Vagina (tissue), 2 donors: ENCODE results near the gene CCL5. TPM values are rescaled to one million over a fixed set of nuclear protein-coding genes. Genes with fewer than 3 reads are reported as not detected.
A peak's percentile ranks its signal among the peaks of the same experiment; 100 is the strongest.

Experiments used
- DNase-seq, 2 donors: peaks; one replicate each; pipeline ENCODE4 v3.0.0-alpha.2; 2017; ENCODE audit errors: extremely low spot score in 2 of 2
- H3K27ac ChIP-seq: fragments of 200-600 bp; sonication (generic); one replicate; pipeline ENCODE4 v1.5.1; 2019
- H3K27me3 ChIP-seq: fragments of 200-600 bp; sonication (generic); one replicate; pipeline ENCODE4 v1.5.1; 2019
- H3K36me3 ChIP-seq, 2 donors: fragments of 200-600 bp; sonication (generic); one replicate each; pipeline ENCODE4 v1.5.1; 2017 to 2019
- H3K4me1 ChIP-seq: fragments of 200-600 bp; sonication (generic); one replicate; pipeline ENCODE4 v1.5.1; 2019
- H3K4me3 ChIP-seq, 2 donors: fragments of 200-600 bp; sonication (generic); 1 replicate in 1 of 2; 2 replicates in 1 of 2; pipeline ENCODE4 v1.5.1; 2016 to 2019
- H3K9me3 ChIP-seq: fragments of 200-600 bp; sonication (generic); one replicate; pipeline ENCODE4 v1.5.1; 2019
- POLR2A ChIP-seq, 2 donors: fragments of 450-650 bp; IDR thresholded peaks; one replicate each; pipeline ENCODE4 v1.6.1; 2017; ENCODE audit warnings: antibody characterized with exemption in 2 of 2, mild to moderate bottlenecking in 2 of 2, moderate library complexity in 2 of 2
- POLR2AphosphoS5 ChIP-seq, 2 donors: sonication (generic); formaldehyde crosslinking; IDR thresholded peaks; one replicate each; pipeline ENCODE4 v1.9.0; 2017; ENCODE audit warnings: antibody characterized with exemption in 2 of 2, mild to moderate bottlenecking in 2 of 2, low read depth in 1 of 2; ENCODE audit not compliant: insufficient read depth in 1 of 2
- intact Hi-C: fragments of 100-400 bp; cut with DNase I; formaldehyde crosslinking; loops from one replicate; pipeline ENCODE4 v1.15.1; 2023
- total RNA-seq: library from RNA; depleted of rRNA; stranded (reverse); fragments of >200 nt; gene quantifications from one replicate; pipeline ENCODE4 v1.2.3, GENCODE V29; 2016
- TF ChIP-seq, protein P1 (sequence below), 3 experiments: fragments of 450-650 bp in 2 of 3; fragments of 200-600 bp in 1 of 3; sonication (generic) in 1 of 3; IDR thresholded peaks; one replicate each; pipeline ENCODE4 v1.5.1; 2017 to 2019; ENCODE audit warnings: antibody characterized with exemption in 3 of 3, mild to moderate bottlenecking in 2 of 3, moderate library complexity in 2 of 3

CCL5 gene
- total RNA-seq, 1 donor from 2014 or later, result 4.9 TPM

DNA sequence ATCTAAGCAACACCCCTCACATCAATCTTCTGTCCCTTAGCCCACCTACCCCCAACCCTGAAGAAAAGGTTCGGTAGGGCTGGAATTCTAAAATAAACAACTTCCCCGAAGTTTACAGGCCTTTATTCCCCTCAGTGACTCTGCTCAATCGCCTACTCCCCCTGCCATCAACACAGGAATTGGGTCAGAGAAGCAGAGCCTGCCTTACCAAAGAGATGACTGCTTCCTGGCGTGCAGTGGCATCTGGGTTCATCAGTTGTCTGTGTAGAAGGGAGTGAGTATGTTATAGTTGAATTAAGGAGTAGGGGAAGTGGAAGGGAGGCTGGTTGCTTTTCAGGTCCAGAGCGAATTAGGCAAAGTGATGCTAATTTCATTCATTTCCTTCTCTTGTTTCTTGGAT, 24.2 kb downstream of the CCL5 start:
- no peak for DNase-seq
- intact Hi-C loops, result no loop called here
- H3K27ac ChIP-seq, result no peak overlapping the region

DNA sequence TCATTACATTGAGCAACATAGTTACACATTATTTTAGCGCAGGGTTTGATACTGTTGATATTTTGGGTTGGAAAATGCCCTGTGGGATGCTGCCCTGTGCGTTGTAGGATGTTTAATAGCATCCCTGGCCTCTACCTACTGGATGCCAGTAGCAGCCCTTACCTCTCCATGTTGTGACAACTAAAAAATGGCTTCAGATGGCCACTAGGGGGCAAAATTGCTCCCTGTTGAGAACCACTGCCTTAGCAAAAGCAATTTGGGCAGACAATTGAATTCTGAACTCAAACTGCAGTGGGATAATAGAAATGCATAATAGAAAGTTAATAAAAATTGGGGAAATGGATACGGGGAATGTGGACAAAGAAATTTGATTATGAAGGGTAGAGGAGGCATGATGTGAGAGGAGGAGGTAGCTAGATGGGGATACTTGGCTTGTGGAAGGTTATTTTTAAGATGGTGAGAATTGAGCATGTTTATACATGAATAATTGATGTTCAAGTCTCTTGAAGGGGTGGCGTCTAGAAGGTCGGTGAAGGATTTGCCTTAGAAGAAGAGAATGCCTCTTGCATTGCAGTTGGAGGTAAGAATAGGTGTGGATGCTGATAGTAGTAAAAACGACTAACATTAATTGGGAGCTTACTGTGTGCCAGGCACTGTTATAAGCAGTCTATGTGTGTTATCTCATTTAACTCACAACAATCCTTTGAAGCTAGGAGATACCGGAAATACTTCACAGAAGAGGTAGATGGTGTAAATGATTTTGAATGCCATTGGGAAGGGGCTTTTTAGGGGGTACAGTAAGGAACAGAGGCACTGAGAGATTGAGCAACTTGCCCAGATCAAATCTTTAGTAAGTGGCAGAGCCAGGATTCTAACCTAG, 30.5 kb downstream of the CCL5 start:
- Histone ChIP-seq H3K9me3 (no peaks in the 10 kb centered on the region), H3K4me1 (no peaks in the 10 kb centered on the region), H3K27ac (no peak overlapping the region), H3K4me3 (no peak overlapping the region), H3K27me3 (no peaks in the 10 kb centered on the region), H3K36me3 (peaks cover 0 to 31% of the 10 kb centered on the region in 2 donors)
- no peak for TF ChIP-seq POLR2A (IDR thresholded peaks at IDR 0.05)
- TF ChIP-seq, protein P1, sequence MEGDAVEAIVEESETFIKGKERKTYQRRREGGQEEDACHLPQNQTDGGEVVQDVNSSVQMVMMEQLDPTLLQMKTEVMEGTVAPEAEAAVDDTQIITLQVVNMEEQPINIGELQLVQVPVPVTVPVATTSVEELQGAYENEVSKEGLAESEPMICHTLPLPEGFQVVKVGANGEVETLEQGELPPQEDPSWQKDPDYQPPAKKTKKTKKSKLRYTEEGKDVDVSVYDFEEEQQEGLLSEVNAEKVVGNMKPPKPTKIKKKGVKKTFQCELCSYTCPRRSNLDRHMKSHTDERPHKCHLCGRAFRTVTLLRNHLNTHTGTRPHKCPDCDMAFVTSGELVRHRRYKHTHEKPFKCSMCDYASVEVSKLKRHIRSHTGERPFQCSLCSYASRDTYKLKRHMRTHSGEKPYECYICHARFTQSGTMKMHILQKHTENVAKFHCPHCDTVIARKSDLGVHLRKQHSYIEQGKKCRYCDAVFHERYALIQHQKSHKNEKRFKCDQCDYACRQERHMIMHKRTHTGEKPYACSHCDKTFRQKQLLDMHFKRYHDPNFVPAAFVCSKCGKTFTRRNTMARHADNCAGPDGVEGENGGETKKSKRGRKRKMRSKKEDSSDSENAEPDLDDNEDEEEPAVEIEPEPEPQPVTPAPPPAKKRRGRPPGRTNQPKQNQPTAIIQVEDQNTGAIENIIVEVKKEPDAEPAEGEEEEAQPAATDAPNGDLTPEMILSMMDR (IDR thresholded peaks at IDR 0.05), result peak in 2 of 3 experiments; percentile 13 to 49
- no peak for TF ChIP-seq POLR2AphosphoS5 (IDR thresholded peaks at IDR 0.05; ENCODE audit: insufficient read depth in 1 of 2, low read depth in 1 of 2)
- DNase-seq, result no peak
- intact Hi-C loops, result no loop called here

More for the DNA sequence above, 24.2 kb downstream of the CCL5 start:
- TF ChIP-seq POLR2AphosphoS5 (IDR thresholded peaks at IDR 0.05; ENCODE audit: insufficient read depth in 1 of 2, low read depth in 1 of 2), result no peak
- no peak for TF ChIP-seq POLR2A (IDR thresholded peaks at IDR 0.05)
- TF ChIP-seq, protein P1 (IDR thresholded peaks at IDR 0.05), result no peak
- no peaks in the 10 kb centered on the region for H3K4me1 ChIP-seq
- H3K27me3 ChIP-seq, result no peaks in the 10 kb centered on the region
- no peak overlapping the region for H3K4me3 ChIP-seq
- H3K36me3 ChIP-seq, result no peaks in the 10 kb centered on the region
- H3K9me3 ChIP-seq, result no peaks in the 10 kb centered on the region

DNA sequence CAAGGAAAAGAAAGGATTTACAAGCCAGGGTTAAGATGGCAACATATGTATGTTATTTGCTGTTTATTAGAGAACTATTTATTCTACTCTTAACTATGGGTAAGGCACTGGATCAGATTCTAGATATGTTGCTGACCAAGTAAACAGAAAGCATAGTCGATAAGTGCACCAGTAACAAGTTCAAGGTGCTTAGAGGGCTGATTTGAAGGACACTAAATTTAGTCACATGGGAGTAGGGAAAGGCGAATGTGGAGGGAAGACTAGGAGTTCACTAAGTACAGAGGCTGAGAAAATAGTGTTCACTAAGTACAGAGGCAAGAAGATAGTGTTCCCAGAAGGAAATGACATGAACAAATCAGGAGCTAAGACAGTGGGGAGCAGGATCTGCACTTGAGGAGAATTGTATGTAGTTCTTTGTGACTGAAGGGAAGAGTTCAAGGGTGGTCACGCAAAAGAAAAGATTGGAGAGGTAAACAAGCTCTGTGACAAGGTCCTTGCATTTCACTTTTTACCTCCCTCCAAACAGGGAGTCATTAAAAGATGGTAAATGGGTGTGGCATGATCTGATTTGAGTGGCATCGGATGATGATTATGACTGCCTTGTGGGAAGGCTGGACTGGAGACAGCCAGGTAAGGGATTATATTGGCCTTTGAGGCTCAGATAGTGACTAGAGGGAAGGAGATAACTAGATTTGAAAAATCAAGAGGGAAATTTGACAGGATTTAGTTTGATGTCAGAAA, 32.4 kb downstream of the CCL5 start:
- Histone ChIP-seq H3K4me3 (no peak overlapping the region), H3K9me3 (no peaks in the 10 kb centered on the region), H3K4me1 (no peaks in the 10 kb centered on the region), H3K36me3 (peaks cover 0 to 50% of the 10 kb centered on the region in 2 donors), H3K27ac (no peak overlapping the region), H3K27me3 (no peaks in the 10 kb centered on the region)
- TF ChIP-seq POLR2A (IDR thresholded peaks at IDR 0.05) (no peak), POLR2AphosphoS5 (IDR thresholded peaks at IDR 0.05; ENCODE audit: insufficient read depth in 1 of 2, low read depth in 1 of 2) (no peak)
- TF ChIP-seq, protein P1 (IDR thresholded peaks at IDR 0.05), result no peak
- no peak for DNase-seq
- intact Hi-C loops, result no loop called here

DNA sequence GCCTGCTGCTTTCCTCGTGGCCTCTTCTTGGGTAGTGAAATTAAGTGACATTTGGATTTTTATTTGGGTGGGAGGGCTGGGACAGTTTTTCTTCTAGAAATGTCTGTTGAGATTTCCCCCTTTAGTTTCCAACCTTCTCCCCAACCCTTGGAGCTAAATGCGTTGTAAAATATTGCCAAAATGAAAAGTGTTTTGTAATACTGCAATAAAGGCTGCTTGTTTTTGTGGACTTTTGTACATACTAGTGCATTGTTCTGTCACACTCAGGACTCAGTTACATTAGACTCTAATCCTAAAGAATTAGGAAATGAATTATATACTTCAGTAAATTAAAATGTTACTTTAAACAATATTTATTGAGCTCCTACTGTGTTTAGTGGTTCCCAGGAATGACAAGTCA, 33.2 kb downstream of the CCL5 start:
- Histone ChIP-seq H3K36me3 (peaks cover 0 to 58% of the 10 kb centered on the region in 2 donors), H3K27ac (no peak overlapping the region), H3K9me3 (no peaks in the 10 kb centered on the region), H3K4me1 (no peaks in the 10 kb centered on the region), H3K27me3 (no peaks in the 10 kb centered on the region), H3K4me3 (no peak overlapping the region)
- TF ChIP-seq, protein P1 (IDR thresholded peaks at IDR 0.05), result no peak
- no peak for TF ChIP-seq POLR2A (IDR thresholded peaks at IDR 0.05)
- no peak for TF ChIP-seq POLR2AphosphoS5 (IDR thresholded peaks at IDR 0.05; ENCODE audit: insufficient read depth in 1 of 2, low read depth in 1 of 2)
- DNase-seq, result no peak
- intact Hi-C loops, result no loop called here
